ENCODE results near the gene HNRNPH1. TPM values are rescaled to one million over a fixed set of nuclear protein-coding genes. Genes with fewer than 3 reads are reported as not detected.

The HNRNPH1 gene
- total RNA-seq, 5 donors from 2014 or later (not counting 1 experiment from before 2014, with no cell fraction given) = 1,278 to 2,165 (median 1,301) TPM

- H3K9me3 ChIP-seq = no peaks in the 10 kb centered on the region
These were observed 20.2 kb downstream of the HNRNPH1 start for GRCh38 chr5:179603308-179603707.

GRCh38 chr5:179601871-179602625 lies 21.4 kb downstream of the HNRNPH1 start:
- Histone ChIP-seq H3K4me1 (ENCODE audit: control insufficient read depth in 1 of 2, extremely low read depth in 1 of 2, insufficient read depth in 2 of 2, low read length in 2 of 2) (peaks cover 0 to 2% of the 10 kb centered on the region in 2 experiments), H3K36me3 (ENCODE audit: control insufficient read depth in 2 of 2, extremely low read depth in 1 of 2, insufficient read depth in 1 of 2, low read length in 1 of 2) (peaks cover 20 to 57% of the 10 kb centered on the region in 2 donors), H3K27me3 (replicated peaks in 1 of 2; ENCODE audit: control insufficient read depth in 2 of 2, extremely low read depth in 1 of 2, insufficient read depth in 2 of 2, low read length in 1 of 2) (no peaks in the 10 kb centered on the region), H3K9me3 (no peaks in the 10 kb centered on the region), H3K27ac (ENCODE audit: low read length) (no peak overlapping the region), H3K4me3 (ENCODE audit: control insufficient read depth in 1 of 2, extremely low read depth in 1 of 2, low read length in 1 of 2) (no peak overlapping the region)
- H3K4me3 Mint-ChIP-seq = no peak overlapping the region
- peaks cover 0 to 11% (median 2%) of the 10 kb centered on the region in 3 donors for H3K4me1 Mint-ChIP-seq
- CTCF ChIA-PET = no interaction called here
- no peaks in the 10 kb centered on the region for H3K27me3 Mint-ChIP-seq
- POLR2A ChIA-PET = interaction anchor here in 1 of 2 donors (1.2 kb wide), 1 partner anchor 22 kb away, joined by 4 read pairs; the partner anchor contains the start of gene HNRNPH1
- no peaks in the 10 kb centered on the region for H3K9me3 Mint-ChIP-seq
- peaks cover 31% of the 10 kb centered on the region for H3K36me3 Mint-ChIP-seq
- H3K27ac Mint-ChIP-seq = no peak overlapping the region
- ATAC-seq (replicated peaks in 1 of 4) (no peak), DNase-seq (no peak)
- 98% methylated on average over 15 of the region's 18 CpGs for WGBS (ENCODE audit: insufficient coverage)

More at GRCh38 chr5:179603308-179603707, 20.2 kb downstream of the HNRNPH1 start:
- H3K36me3 Mint-ChIP-seq = peaks cover 30% of the 10 kb centered on the region
- H3K27ac Mint-ChIP-seq = no peak overlapping the region
- H3K4me1 ChIP-seq (ENCODE audit: control insufficient read depth in 1 of 2, extremely low read depth in 1 of 2, insufficient read depth in 2 of 2, low read length in 2 of 2) = peaks cover 6 to 15% of the 10 kb centered on the region in 2 experiments
- DNase-seq (no peak), ATAC-seq (replicated peaks in 1 of 4) (no peak)
- no peaks in the 10 kb centered on the region for H3K9me3 Mint-ChIP-seq
- peaks cover 8 to 20% (median 13%) of the 10 kb centered on the region in 3 donors for H3K4me1 Mint-ChIP-seq
- WGBS (ENCODE audit: insufficient coverage) = 95% methylated on average over 7 of the region's 12 CpGs
- no peaks in the 10 kb centered on the region for H3K27me3 ChIP-seq (replicated peaks in 1 of 2; ENCODE audit: control insufficient read depth in 2 of 2, extremely low read depth in 1 of 2, insufficient read depth in 2 of 2, low read length in 1 of 2)
- no peaks in the 10 kb centered on the region for H3K27me3 Mint-ChIP-seq
- no peak overlapping the region for H3K27ac ChIP-seq (ENCODE audit: low read length)
- no peak overlapping the region for H3K4me3 ChIP-seq (ENCODE audit: control insufficient read depth in 1 of 2, extremely low read depth in 1 of 2, low read length in 1 of 2)
- POLR2A ChIA-PET = interaction anchor here in 1 of 2 donors (0.6 kb wide), 1 partner anchor 10 kb away, joined by 5 read pairs; no protein-coding TSS in a partner anchor
- H3K4me3 Mint-ChIP-seq = no peak overlapping the region
- CTCF ChIA-PET = no interaction called here
- peaks cover 20 to 57% of the 10 kb centered on the region in 2 donors for H3K36me3 ChIP-seq (ENCODE audit: control insufficient read depth in 2 of 2, extremely low read depth in 1 of 2, insufficient read depth in 1 of 2, low read length in 1 of 2)

DNA sequence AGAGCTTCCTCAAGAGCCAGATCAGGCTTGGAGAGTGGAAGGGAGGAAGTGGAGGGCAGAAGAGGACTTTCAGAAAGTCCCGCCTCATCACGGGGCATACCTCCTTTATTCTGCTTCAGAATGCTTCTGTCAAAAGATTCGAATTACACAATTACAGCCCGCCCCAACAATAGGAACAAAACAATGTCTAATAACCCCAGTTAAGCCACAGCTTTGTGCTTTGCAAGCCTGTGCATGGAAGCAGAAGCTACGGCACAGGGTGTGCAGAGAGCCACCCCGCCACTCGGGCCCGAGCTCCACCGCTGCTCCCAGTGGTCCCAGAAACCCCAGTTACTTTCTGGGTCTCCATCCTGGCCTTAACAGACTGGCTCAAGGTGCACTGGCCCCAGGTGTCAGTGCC lies 23.5 kb downstream of the HNRNPH1 start:
- H3K27ac ChIP-seq (ENCODE audit: low read length) = no peak overlapping the region
- 95% methylated on average over 7 of the region's 9 CpGs for WGBS (ENCODE audit: insufficient coverage)
- CTCF ChIA-PET = interaction anchor here in 1 of 2 donors (0.6 kb wide), 1 partner anchor 1250 kb away, joined by 3 read pairs; no protein-coding TSS in a partner anchor

GRCh38 chr5:179599566-179599965 lies 23.9 kb downstream of the HNRNPH1 start:
- Histone ChIP-seq H3K27me3 (replicated peaks in 1 of 2; ENCODE audit: control insufficient read depth in 2 of 2, extremely low read depth in 1 of 2, insufficient read depth in 2 of 2, low read length in 1 of 2) (no peaks in the 10 kb centered on the region), H3K9me3 (no peaks in the 10 kb centered on the region), H3K27ac (ENCODE audit: low read length) (no peak overlapping the region), H3K4me1 (ENCODE audit: control insufficient read depth in 1 of 2, extremely low read depth in 1 of 2, insufficient read depth in 2 of 2, low read length in 2 of 2) (no peaks in the 10 kb centered on the region), H3K4me3 (ENCODE audit: control insufficient read depth in 1 of 2, extremely low read depth in 1 of 2, low read length in 1 of 2) (no peak overlapping the region), H3K36me3 (ENCODE audit: control insufficient read depth in 2 of 2, extremely low read depth in 1 of 2, insufficient read depth in 1 of 2, low read length in 1 of 2) (peaks cover 21 to 55% of the 10 kb centered on the region in 2 donors)
- no peak overlapping the region for H3K4me3 Mint-ChIP-seq
- H3K9me3 Mint-ChIP-seq = no peaks in the 10 kb centered on the region
- H3K27ac Mint-ChIP-seq = no peak overlapping the region
- ChIA-PET POLR2A (no interaction called here), CTCF (no interaction called here)
- H3K36me3 Mint-ChIP-seq = peaks cover 39% of the 10 kb centered on the region
- 92% methylated on average over 8 of the region's 16 CpGs for WGBS (ENCODE audit: insufficient coverage)
- ATAC-seq (replicated peaks in 1 of 4) = no peak
- no peak for DNase-seq
- no peaks in the 10 kb centered on the region for H3K4me1 Mint-ChIP-seq
- no peaks in the 10 kb centered on the region for H3K27me3 Mint-ChIP-seq

More for the DNA sequence above, 23.5 kb downstream of the HNRNPH1 start:
- H3K4me3 Mint-ChIP-seq = no peak overlapping the region
- no peaks in the 10 kb centered on the region for H3K9me3 Mint-ChIP-seq
- Histone ChIP-seq H3K27me3 (replicated peaks in 1 of 2; ENCODE audit: control insufficient read depth in 2 of 2, extremely low read depth in 1 of 2, insufficient read depth in 2 of 2, low read length in 1 of 2) (no peaks in the 10 kb centered on the region), H3K4me1 (ENCODE audit: control insufficient read depth in 1 of 2, extremely low read depth in 1 of 2, insufficient read depth in 2 of 2, low read length in 2 of 2) (no peaks in the 10 kb centered on the region), H3K4me3 (ENCODE audit: control insufficient read depth in 1 of 2, extremely low read depth in 1 of 2, low read length in 1 of 2) (no peak overlapping the region), H3K36me3 (ENCODE audit: control insufficient read depth in 2 of 2, extremely low read depth in 1 of 2, insufficient read depth in 1 of 2, low read length in 1 of 2) (peaks cover 23 to 51% of the 10 kb centered on the region in 2 donors), H3K9me3 (no peaks in the 10 kb centered on the region)
- POLR2A ChIA-PET = interaction anchor here in 1 of 2 donors (0.6 to 1.0 kb wide), 2 partner anchors 11 to 305 kb away, joined by 3 read pairs; no protein-coding TSS in a partner anchor
- peak overlapping the region in 1 of 2 donors; percentile 76 for H3K27ac Mint-ChIP-seq
- H3K4me1 Mint-ChIP-seq = no peaks in the 10 kb centered on the region
- H3K36me3 Mint-ChIP-seq = peaks cover 35% of the 10 kb centered on the region
- H3K27me3 Mint-ChIP-seq = no peaks in the 10 kb centered on the region
- no peak for DNase-seq
- ATAC-seq (replicated peaks in 1 of 4) = no peak

GRCh38 chr5:179599100-179599499 lies 24.4 kb downstream of the HNRNPH1 start:
- WGBS (ENCODE audit: insufficient coverage) = 100% methylated on average over 2 of the region's 9 CpGs
- Histone ChIP-seq H3K4me3 (ENCODE audit: control insufficient read depth in 1 of 2, extremely low read depth in 1 of 2, low read length in 1 of 2) (no peak overlapping the region), H3K4me1 (ENCODE audit: control insufficient read depth in 1 of 2, extremely low read depth in 1 of 2, insufficient read depth in 2 of 2, low read length in 2 of 2) (no peaks in the 10 kb centered on the region), H3K9me3 (no peaks in the 10 kb centered on the region), H3K27me3 (replicated peaks in 1 of 2; ENCODE audit: control insufficient read depth in 2 of 2, extremely low read depth in 1 of 2, insufficient read depth in 2 of 2, low read length in 1 of 2) (no peaks in the 10 kb centered on the region), H3K27ac (ENCODE audit: low read length) (no peak overlapping the region), H3K36me3 (ENCODE audit: control insufficient read depth in 2 of 2, extremely low read depth in 1 of 2, insufficient read depth in 1 of 2, low read length in 1 of 2) (peaks cover 21 to 57% of the 10 kb centered on the region in 2 donors)
- no peak for ATAC-seq (replicated peaks in 1 of 4)
- ChIA-PET CTCF (no interaction called here), POLR2A (no interaction called here)
- H3K9me3 Mint-ChIP-seq = no peaks in the 10 kb centered on the region
- H3K4me1 Mint-ChIP-seq = no peaks in the 10 kb centered on the region
- H3K27me3 Mint-ChIP-seq = no peaks in the 10 kb centered on the region
- H3K36me3 Mint-ChIP-seq = peaks cover 38% of the 10 kb centered on the region
- no peak for DNase-seq
- no peak overlapping the region for H3K4me3 Mint-ChIP-seq
- H3K27ac Mint-ChIP-seq = peak overlapping the region in 1 of 2 donors; percentile 28

DNA sequence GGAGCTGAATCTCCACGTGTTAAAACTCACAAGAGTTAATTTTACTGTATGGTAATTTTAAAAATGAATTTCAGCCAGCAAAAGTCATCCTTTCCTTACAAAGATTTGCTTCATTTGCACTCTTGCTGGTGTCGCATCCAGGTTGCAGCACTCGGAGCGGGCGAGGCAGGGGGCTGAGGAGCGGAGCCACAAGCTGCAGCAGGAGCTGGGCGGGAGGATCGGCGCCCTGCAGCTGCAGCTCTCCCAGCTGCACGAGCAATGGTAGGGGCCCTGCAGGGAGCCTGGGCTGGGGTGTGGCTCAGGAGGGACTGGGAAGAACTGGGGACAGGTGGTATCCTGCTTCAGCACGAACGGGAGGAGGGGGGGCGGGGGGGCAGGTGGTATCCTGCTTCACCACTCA lies 27.1 kb downstream of the HNRNPH1 start:
- POLR2A ChIA-PET = interaction anchor here in 1 of 2 donors (0.6 to 1.0 kb wide), 2 partner anchors 18 to 27 kb away, joined by 3 to 4 read pairs; partner anchors contain the start of gene HNRNPH1
- ATAC-seq (replicated peaks in 1 of 4) = no peak
- peaks cover 50% of the 10 kb centered on the region for H3K36me3 Mint-ChIP-seq
- Histone ChIP-seq H3K36me3 (ENCODE audit: control insufficient read depth in 2 of 2, extremely low read depth in 1 of 2, insufficient read depth in 1 of 2, low read length in 1 of 2) (peaks cover 23 to 63% of the 10 kb centered on the region in 2 donors), H3K4me1 (ENCODE audit: control insufficient read depth in 1 of 2, extremely low read depth in 1 of 2, insufficient read depth in 2 of 2, low read length in 2 of 2) (no peaks in the 10 kb centered on the region), H3K27ac (ENCODE audit: low read length) (no peak overlapping the region), H3K27me3 (replicated peaks in 1 of 2; ENCODE audit: control insufficient read depth in 2 of 2, extremely low read depth in 1 of 2, insufficient read depth in 2 of 2, low read length in 1 of 2) (no peaks in the 10 kb centered on the region), H3K4me3 (ENCODE audit: control insufficient read depth in 1 of 2, extremely low read depth in 1 of 2, low read length in 1 of 2) (no peak overlapping the region), H3K9me3 (no peaks in the 10 kb centered on the region)
- CTCF ChIA-PET = interaction anchor here in 1 of 2 donors (0.6 to 0.7 kb wide), 2 partner anchors 27 to 187 kb away, joined by 3 read pairs; no protein-coding TSS in a partner anchor
- WGBS (ENCODE audit: insufficient coverage) = 98% methylated on average over 5 of the region's 13 CpGs
- no peaks in the 10 kb centered on the region for H3K27me3 Mint-ChIP-seq
- no peak overlapping the region for H3K27ac Mint-ChIP-seq
- H3K9me3 Mint-ChIP-seq = no peaks in the 10 kb centered on the region
- H3K4me1 Mint-ChIP-seq = no peaks in the 10 kb centered on the region
- no peak for DNase-seq
- H3K4me3 Mint-ChIP-seq = no peak overlapping the region

Measured in T-cell (primary cell).